ENCODE measurements around the gene SERPINA5. TPM values are rescaled to one million over a fixed set of nuclear protein-coding genes. Genes with fewer than 3 reads are reported as not detected.
"Not testable (repeated sequence)": the region's sequence is repeated elsewhere in the genome, so short reads cannot be mapped to it uniquely, and the experiment has no call there.

Gene SERPINA5
- total RNA-seq, 6 experiments from 2014 or later = 24.7 to 317 (median 167) TPM

DNA sequence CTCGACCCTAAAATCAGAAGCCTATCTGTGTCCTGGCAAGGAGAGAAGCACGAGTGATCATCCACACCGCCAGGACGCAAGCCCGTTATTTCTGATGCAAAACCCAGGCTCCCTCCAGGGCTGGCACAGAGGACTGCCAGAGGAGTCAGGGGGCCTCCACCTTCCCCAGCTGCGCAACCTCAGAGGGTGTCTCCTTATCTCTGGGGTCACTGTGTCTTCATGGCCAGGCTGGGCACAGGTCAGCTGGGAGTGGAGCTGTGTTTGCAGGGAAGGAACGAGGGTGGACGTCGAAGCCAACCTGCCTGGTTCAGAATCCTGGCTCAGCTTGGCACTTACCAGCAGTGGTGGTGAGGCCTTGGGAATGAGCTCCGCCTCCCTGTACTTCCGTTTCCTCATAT lies 18.9 kb downstream of the SERPINA5 start:
- Histone ChIP-seq H3K4me3 (peak overlapping the region; percentile 20 to 75 (median 61)), H3K27me3 (no peaks in the 10 kb centered on the region), H3K4me1 (peaks cover 0 to 60% (median 21%) of the 10 kb centered on the region in 4 donors), H3K36me3 (no peaks in the 10 kb centered on the region), H3K27ac (peak overlapping the region; percentile 72 to 88 (median 85)), H3K9me3 (no peaks in the 10 kb centered on the region)
- intact Hi-C loops (cut with DNase I) = no loop called here
- no peak for TF ChIP-seq POLR2A (IDR thresholded peaks at IDR 0.05)
- TF ChIP-seq, protein P1, sequence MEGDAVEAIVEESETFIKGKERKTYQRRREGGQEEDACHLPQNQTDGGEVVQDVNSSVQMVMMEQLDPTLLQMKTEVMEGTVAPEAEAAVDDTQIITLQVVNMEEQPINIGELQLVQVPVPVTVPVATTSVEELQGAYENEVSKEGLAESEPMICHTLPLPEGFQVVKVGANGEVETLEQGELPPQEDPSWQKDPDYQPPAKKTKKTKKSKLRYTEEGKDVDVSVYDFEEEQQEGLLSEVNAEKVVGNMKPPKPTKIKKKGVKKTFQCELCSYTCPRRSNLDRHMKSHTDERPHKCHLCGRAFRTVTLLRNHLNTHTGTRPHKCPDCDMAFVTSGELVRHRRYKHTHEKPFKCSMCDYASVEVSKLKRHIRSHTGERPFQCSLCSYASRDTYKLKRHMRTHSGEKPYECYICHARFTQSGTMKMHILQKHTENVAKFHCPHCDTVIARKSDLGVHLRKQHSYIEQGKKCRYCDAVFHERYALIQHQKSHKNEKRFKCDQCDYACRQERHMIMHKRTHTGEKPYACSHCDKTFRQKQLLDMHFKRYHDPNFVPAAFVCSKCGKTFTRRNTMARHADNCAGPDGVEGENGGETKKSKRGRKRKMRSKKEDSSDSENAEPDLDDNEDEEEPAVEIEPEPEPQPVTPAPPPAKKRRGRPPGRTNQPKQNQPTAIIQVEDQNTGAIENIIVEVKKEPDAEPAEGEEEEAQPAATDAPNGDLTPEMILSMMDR (IDR thresholded peaks at IDR 0.05) = no peak
- DNase-seq (peak in 2 of 3 donors; percentile 62 to 92), ATAC-seq (peak; percentile 4 to 54 (median 38))
- 14% methylated on average over 4 of the region's 11 CpGs for WGBS (ENCODE audit: insufficient coverage, low coverage, low lambda C conversion rate, missing lambda C conversion rate)

DNA sequence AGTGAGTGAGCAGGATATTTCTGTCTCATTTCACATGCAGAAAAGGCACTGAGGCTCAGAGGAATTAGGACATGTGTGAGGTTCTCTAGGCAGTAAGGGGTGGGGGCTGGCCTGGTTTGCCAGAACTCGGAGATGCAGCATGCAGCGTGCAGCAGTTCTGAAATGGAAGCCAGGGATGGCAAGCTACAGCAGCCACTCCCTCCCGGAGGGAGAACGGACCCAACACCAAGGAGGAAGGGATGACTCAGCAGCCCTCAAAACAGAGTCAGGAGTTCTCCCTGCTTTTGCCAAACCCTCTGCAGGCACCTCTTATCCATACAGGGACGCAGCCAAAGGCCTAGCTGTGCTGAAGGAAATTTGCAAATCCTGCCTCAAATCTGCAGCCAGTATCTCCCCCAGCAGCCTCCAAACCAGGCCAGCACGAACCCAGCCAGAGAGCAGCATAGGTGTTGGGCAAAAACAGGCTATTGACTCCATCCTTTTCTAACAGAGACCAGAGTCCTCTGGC lies 20.7 kb downstream of the SERPINA5 start:
- no CpG with 5 or more reads among the region's 6 CpGs for WGBS (ENCODE audit: insufficient coverage, low coverage, low lambda C conversion rate, missing lambda C conversion rate)
- Histone ChIP-seq H3K9me3 (no peaks in the 10 kb centered on the region), H3K36me3 (no peaks in the 10 kb centered on the region), H3K27me3 (no peaks in the 10 kb centered on the region), H3K4me1 (peaks cover 0 to 43% (median 12%) of the 10 kb centered on the region in 4 donors), H3K27ac (peak overlapping the region; percentile 3 to 54 (median 34)), H3K4me3 (no peak overlapping the region)
- TF ChIP-seq POLR2A (IDR thresholded peaks at IDR 0.05) = no peak
- TF ChIP-seq, protein P1 (IDR thresholded peaks at IDR 0.05) = no peak
- peak in 2 of 4 donors; percentile 22 to 31 for ATAC-seq
- DNase-seq = peak in 1 of 3 donors; percentile 58
- intact Hi-C loops (cut with DNase I) = no loop called here

DNA sequence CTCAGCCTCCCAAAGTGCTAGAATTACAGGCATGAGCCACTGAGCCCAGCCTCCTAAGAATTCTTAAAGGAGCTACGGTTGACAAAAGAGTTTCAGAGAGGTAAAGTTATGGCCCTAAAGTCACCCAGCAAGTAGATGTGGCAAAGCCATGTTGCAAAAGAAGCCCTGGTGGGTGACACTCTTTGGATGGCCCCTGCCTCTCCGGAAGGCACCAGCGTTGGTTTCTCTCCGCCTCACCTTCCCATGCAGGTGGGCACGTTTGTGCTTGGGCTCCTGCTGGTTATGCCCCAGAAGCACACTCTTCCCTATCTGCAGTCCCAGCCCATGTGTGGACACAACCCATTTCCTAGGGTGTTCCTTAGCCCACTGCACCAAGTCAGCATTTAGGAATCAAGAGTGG lies 21.5 kb downstream of the SERPINA5 start:
- TF ChIP-seq, protein P1 (IDR thresholded peaks at IDR 0.05) = no peak
- TF ChIP-seq POLR2A (IDR thresholded peaks at IDR 0.05) = no peak
- H3K4me3 ChIP-seq = no peak overlapping the region
- no peaks in the 10 kb centered on the region for H3K9me3 ChIP-seq
- peak overlapping the region in 1 of 3 donors; percentile 54 for H3K27ac ChIP-seq
- peaks cover 0 to 38% (median 11%) of the 10 kb centered on the region in 4 donors for H3K4me1 ChIP-seq
- 90% methylated on average over 5 of the region's 5 CpGs for WGBS (ENCODE audit: insufficient coverage, low coverage, low lambda C conversion rate, missing lambda C conversion rate)
- DNase-seq (peak in 1 of 3 donors; percentile 6), ATAC-seq (no peak)
- no peaks in the 10 kb centered on the region for H3K36me3 ChIP-seq
- intact Hi-C loops (cut with DNase I) = no loop called here
- H3K27me3 ChIP-seq = no peaks in the 10 kb centered on the region

DNA sequence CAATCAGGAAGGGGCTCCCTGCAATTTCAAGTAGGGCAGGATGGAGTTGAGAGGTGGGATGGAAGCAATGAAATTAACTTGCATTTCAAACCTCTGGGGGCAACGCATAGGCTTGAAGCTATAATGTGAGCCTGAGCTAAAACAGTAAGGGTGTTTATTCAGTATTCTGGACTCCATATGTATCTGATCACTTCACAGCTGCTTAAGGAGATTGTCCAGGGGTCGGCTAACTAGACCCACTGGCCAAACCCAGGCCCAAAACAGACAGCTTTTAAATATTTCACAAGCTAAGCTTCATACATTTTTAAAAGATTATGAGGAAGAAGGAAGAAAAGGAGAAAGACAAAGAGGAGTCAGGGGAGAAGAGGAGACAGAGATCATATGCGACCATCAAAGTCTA lies 24.1 kb downstream of the SERPINA5 start:
- intact Hi-C loops (cut with DNase I) = no loop called here
- Histone ChIP-seq H3K4me3 (no peak overlapping the region), H3K36me3 (no peaks in the 10 kb centered on the region), H3K4me1 (peaks cover 0 to 22% (median 6%) of the 10 kb centered on the region in 4 donors), H3K27me3 (no peaks in the 10 kb centered on the region), H3K9me3 (no peaks in the 10 kb centered on the region), H3K27ac (no peak overlapping the region)
- TF ChIP-seq POLR2A (IDR thresholded peaks at IDR 0.05) = no peak
- 96% methylated on average over 3 of the region's 3 CpGs for WGBS (ENCODE audit: insufficient coverage, low coverage, low lambda C conversion rate, missing lambda C conversion rate)
- DNase-seq = no peak
- ATAC-seq = no peak

DNA sequence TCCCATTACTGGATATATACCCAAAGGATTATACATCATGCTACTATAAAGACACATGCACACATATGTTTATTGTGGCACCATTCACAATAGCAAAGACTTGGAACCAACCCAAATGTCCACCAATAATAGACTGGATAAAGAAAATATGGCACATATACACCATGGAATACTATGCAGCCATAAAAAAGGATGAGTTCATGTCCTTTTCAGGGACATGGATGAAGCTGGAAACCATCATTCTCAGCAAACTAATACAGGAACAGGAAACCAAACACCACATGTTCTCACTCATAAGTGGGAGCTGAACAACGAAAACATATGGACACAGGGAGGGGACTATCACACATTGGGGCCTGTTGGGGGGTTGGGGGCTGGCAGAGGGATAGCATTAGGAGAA lies 27.7 kb downstream of the SERPINA5 start:
- ATAC-seq; H3K27ac ChIP-seq; H3K36me3 ChIP-seq; DNase-seq; H3K27me3 ChIP-seq; H3K9me3 ChIP-seq; intact Hi-C loops (cut with DNase I); H3K4me3 ChIP-seq: not testable (repeated sequence)
- 56% methylated on average over 1 of the region's 1 CpG for WGBS (ENCODE audit: insufficient coverage, low coverage, low lambda C conversion rate, missing lambda C conversion rate)
- H3K4me1 ChIP-seq = peaks cover 0 to 12% (median 3%) of the 10 kb centered on the region in 4 donors

All from right lobe of liver (tissue), 6 donors.